ENCODE measurements around the gene TMEM185B.

Gene TMEM185B

GRCh38 chr2:120230515-120231471, 7.6 kb upstream of the TMEM185B start:
- no peak for DNase-seq

GRCh38 chr2:120229341-120229740, 6.1 kb upstream of the TMEM185B start:
- no peak for DNase-seq

GRCh38 chr2:120228503-120228902, 5.3 kb upstream of the TMEM185B start:
- no peak for DNase-seq

- no peak for DNase-seq
Measured at GRCh38 chr2:120227111-120227991, 4.2 kb upstream of the TMEM185B start.

- DNase-seq, result no peak
Measured at GRCh38 chr2:120226316-120226715, 3.1 kb upstream of the TMEM185B start.

- DNase-seq, result no peak
Measured at GRCh38 chr2:120225549-120226065, 2.4 kb upstream of the TMEM185B start.

GRCh38 chr2:120224735-120225548, 1.7 kb upstream of the TMEM185B start:
- DNase-seq, result no peak

GRCh38 chr2:120224256-120224655, 1.1 kb upstream of the TMEM185B start:
- no peak for DNase-seq

- DNase-seq, result no peak
Measured at GRCh38 chr2:120222186-120223033, 790 bp downstream of the TMEM185B start.

GRCh38 chr2:120221616-120222015, 1.6 kb downstream of the TMEM185B start:
- DNase-seq, result no peak

- no peak for DNase-seq
Measured at GRCh38 chr2:120220756-120221155, 2.4 kb downstream of the TMEM185B start.

- no peak for DNase-seq
Measured at GRCh38 chr2:120219766-120220165, 3.4 kb downstream of the TMEM185B start.

- no peak for DNase-seq
Measured at GRCh38 chr2:120219291-120219690, 3.9 kb downstream of the TMEM185B start.

GRCh38 chr2:120218181-120218580, 5.0 kb downstream of the TMEM185B start:
- DNase-seq, result no peak

GRCh38 chr2:120210270-120210693, 12.9 kb downstream of the TMEM185B start:
- no peak for DNase-seq

- DNase-seq, result no peak
Measured at GRCh38 chr2:120209427-120210269, 13.6 kb downstream of the TMEM185B start.

GRCh38 chr2:120208381-120209353, 14.5 kb downstream of the TMEM185B start:
- no peak for DNase-seq

- DNase-seq, result no peak
Measured at GRCh38 chr2:120206022-120206581, 17.1 kb downstream of the TMEM185B start.
